Adrenal gland (tissue), 12 donors: Measurements from ENCODE around the gene ACAD8. TPM values are rescaled to one million over a fixed set of nuclear protein-coding genes. Genes with fewer than 3 reads are reported as not detected.

Experiments used
- DNase-seq, 7 donors: peaks; one replicate each; pipeline ENCODE4 v3.0.0-alpha.2; 2019 to 2020
- H3K27ac ChIP-seq, 5 donors: fragments of 200-600 bp; sonication (generic) in 4 of 5; 1 replicate in 3 of 5; 2 replicates in 2 of 5; pipeline versions ENCODE4 v1.5.1 to v1.8.0; 2016 to 2020; ENCODE audit warnings: mild to moderate bottlenecking in 1 of 5
- H3K27me3 ChIP-seq: fragments of 200-600 bp; 2 replicates; pipeline ENCODE4 v1.8.0; 2021
- H3K36me3 ChIP-seq, 2 donors: fragments of 200-600 bp; replicated peaks in 1 of 2; 1 replicate in 1 of 2; 2 replicates in 1 of 2; pipeline versions ENCODE4 v1.5.1 to v1.8.0; 2018 to 2022
- H3K4me1 ChIP-seq, 2 donors: fragments of 200-600 bp; replicated peaks in 1 of 2; 1 replicate in 1 of 2; 2 replicates in 1 of 2; pipeline versions ENCODE4 v1.5.1 to v1.8.0; 2018 to 2021
- H3K4me3 ChIP-seq, 4 donors: fragments of 200-600 bp; sonication (generic) in 3 of 4; one replicate each; pipeline ENCODE4 v1.5.1; 2016 to 2018
- H3K9me3 ChIP-seq, 3 donors: fragments of 200-600 bp; sonication (generic) in 1 of 3; replicated peaks in 1 of 3; 1 replicate in 2 of 3; 2 replicates in 1 of 3; pipeline versions ENCODE4 v1.5.1 to v1.8.0; 2016 to 2021
- POLR2A ChIP-seq, 2 donors: fragments of 450-650 bp; IDR thresholded peaks; one replicate each; pipeline ENCODE4 v1.6.1; 2017; ENCODE audit warnings: antibody characterized with exemption in 2 of 2, mild to moderate bottlenecking in 2 of 2, moderate library complexity in 1 of 2
- WGBS, 4 donors: extraction: QIAGEN DNeasy Blood & Tissue Kit in 2 of 4; methylation state at CpG; one replicate each; pipeline versions ENCODE4 v1.1.5 to v1.1.7; 2013 to 2017; 5-methylcytosine and 5-hydroxymethylcytosine counted together
- intact Hi-C, 2 donors: fragments of 100-400 bp; cut with DNase I; formaldehyde crosslinking; loops; one replicate each; pipeline versions ENCODE4 v1.14.1 to v1.15.0; 2022 to 2023
- polyA plus RNA-seq, 3 donors: library from polyadenylated mRNA; stranded (reverse); fragments of 200-250 nt in 2 of 3; fragments of 350-450 nt in 1 of 3; fragmentation: Illumina TruSeq in 1 of 3; extraction: RNeasy Lipid Tissue Mini Kit (QIAGEN cat#74804) in 1 of 3; gene quantifications; one replicate each; pipeline ENCODE4 v1.2.3, GENCODE V29; 2013 to 2014
- total RNA-seq, 9 donors: library from RNA; depleted of rRNA in 4 of 9; stranded (reverse); fragments of >200 nt in 4 of 9; fragments of 120-200 nt in 1 of 9; fragmentation: NEBNext Ultra II Directional in 1 of 9; extraction: Animal tissue kit (Norgen Biotek cat#: 25700) in 1 of 9; gene quantifications; one replicate each; pipeline versions ENCODE4 v1.1.0 to v1.2.4, GENCODE V29; 2013 to 2023
- TF ChIP-seq, protein P1 (sequence below), 6 experiments: fragments of 450-650 bp in 4 of 6; fragments of 200-600 bp in 2 of 6; sonication (generic) in 1 of 6; IDR thresholded peaks; 1 replicate in 5 of 6; 2 replicates in 1 of 6; pipeline versions ENCODE4 v1.5.1 to v1.8.0; 2016 to 2021; ENCODE audit warnings: antibody characterized with exemption in 6 of 6, mild to moderate bottlenecking in 2 of 6, moderate library complexity in 1 of 6
- donor health status: healthy with polysubstance abuse.
- donor health status: Bipolar disorder and iron deficiency.
- donor health status: DM: yes; HTN: yes; CAD: no.
- donor health status: DM: no; HTN: no; CAD: no.
- donor health status: DM: no; HTN: no; CAD: no.
- donor health status: DM: yes; HTN: yes; CAD: no.

ACAD8 gene
- total and polyA plus RNA-seq, 12 donors, result 22.4 to 45.0 (median 35.0) TPM

DNA sequence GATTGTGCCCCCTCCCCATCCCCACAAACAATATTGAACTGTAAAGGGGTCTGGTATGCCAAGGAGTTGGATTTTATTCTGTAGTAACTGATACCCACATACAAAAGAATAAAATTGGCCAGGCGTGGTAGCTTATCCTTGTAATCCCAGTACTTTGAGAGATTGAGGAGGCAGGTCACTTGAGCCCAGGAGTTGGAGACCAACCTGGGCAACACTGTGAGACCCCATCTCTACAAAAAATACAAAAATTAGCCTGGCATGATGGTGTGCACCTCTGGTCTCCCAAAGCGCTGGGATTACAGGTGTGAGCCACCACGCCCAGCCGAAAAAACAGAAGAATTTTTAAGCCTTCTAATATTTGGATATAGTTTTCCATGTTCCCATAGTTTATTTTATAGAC, 18.6 kb downstream of the ACAD8 start:
- H3K27ac ChIP-seq, result no peak overlapping the region
- no peak overlapping the region for H3K4me3 ChIP-seq
- H3K9me3 ChIP-seq, result no peaks in the 10 kb centered on the region
- TF ChIP-seq, protein P1, sequence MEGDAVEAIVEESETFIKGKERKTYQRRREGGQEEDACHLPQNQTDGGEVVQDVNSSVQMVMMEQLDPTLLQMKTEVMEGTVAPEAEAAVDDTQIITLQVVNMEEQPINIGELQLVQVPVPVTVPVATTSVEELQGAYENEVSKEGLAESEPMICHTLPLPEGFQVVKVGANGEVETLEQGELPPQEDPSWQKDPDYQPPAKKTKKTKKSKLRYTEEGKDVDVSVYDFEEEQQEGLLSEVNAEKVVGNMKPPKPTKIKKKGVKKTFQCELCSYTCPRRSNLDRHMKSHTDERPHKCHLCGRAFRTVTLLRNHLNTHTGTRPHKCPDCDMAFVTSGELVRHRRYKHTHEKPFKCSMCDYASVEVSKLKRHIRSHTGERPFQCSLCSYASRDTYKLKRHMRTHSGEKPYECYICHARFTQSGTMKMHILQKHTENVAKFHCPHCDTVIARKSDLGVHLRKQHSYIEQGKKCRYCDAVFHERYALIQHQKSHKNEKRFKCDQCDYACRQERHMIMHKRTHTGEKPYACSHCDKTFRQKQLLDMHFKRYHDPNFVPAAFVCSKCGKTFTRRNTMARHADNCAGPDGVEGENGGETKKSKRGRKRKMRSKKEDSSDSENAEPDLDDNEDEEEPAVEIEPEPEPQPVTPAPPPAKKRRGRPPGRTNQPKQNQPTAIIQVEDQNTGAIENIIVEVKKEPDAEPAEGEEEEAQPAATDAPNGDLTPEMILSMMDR (IDR thresholded peaks at IDR 0.05), result no peak
- no peak for TF ChIP-seq POLR2A (IDR thresholded peaks at IDR 0.05)
- peaks cover 50% of the 10 kb centered on the region for H3K27me3 ChIP-seq
- peaks cover 0 to 14% of the 10 kb centered on the region in 2 donors for H3K4me1 ChIP-seq
- no peaks in the 10 kb centered on the region for H3K36me3 ChIP-seq
- DNase-seq, result peak in 1 of 7 donors; percentile 20
- 87 to 92% (median 90%) methylated on average over 4 of the region's 4 CpGs for WGBS, 4 donors
- intact Hi-C loops, result no loop called here

DNA sequence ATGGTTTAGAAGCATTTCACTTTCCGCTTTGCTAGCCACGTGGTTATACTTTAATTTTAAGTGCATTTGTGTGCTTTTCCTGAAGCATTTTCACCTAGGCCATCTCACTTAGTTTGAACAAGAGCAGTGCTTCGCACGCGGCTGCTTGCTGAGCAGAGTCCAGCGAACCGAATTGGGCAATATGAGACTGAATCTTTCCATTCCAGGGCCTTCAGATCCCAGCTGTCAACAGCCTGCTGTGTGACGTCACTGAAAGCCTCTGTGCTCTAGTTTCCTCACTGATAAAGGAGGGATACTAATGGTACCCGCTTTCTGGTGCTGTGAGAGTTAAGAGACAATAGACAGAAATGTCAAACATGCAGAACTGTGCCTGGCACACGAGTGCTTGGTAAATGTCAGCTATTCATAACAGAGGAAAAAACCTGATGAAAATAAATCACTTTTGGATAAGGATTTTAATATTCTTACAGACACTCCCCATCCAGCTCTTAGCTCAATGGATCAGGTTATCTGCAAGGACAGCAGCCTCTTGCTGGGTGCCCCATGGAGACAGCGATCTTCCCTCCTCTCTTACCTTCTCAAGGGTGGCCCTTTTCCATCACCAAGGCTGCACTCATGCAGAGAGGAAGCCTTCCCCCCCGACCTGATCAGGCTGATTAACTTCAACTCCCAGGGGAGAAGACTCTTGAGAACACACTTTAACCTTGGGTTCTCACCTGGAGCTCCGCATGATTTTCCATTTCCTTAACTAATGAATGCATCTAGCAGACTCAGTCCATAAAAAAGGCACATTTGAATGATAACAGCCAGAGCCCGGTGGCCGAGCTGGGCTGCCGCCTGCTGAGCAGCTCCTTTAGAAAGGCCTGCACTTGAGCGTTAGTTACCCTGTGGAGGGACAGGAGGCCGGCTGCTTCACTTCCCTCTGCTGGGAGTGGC, 19.3 kb downstream of the ACAD8 start:
- intact Hi-C loops, result no loop called here
- 29 to 37% (median 35%) methylated on average over 18 of the region's 18 CpGs for WGBS, 4 donors
- H3K36me3 ChIP-seq, result no peaks in the 10 kb centered on the region
- H3K27ac ChIP-seq, result no peak overlapping the region
- DNase-seq, result peak in 2 of 7 donors; percentile 35 to 61
- TF ChIP-seq, protein P1 (IDR thresholded peaks at IDR 0.05), result no peak
- no peak for TF ChIP-seq POLR2A (IDR thresholded peaks at IDR 0.05)
- peaks cover 0 to 17% of the 10 kb centered on the region in 2 donors for H3K4me1 ChIP-seq
- peaks cover 57% of the 10 kb centered on the region for H3K27me3 ChIP-seq
- no peak overlapping the region for H3K4me3 ChIP-seq
- H3K9me3 ChIP-seq, result no peaks in the 10 kb centered on the region

GRCh38 chr11:134273317-134273712, 19.9 kb downstream of the ACAD8 start:
- Histone ChIP-seq H3K9me3 (no peaks in the 10 kb centered on the region), H3K36me3 (no peaks in the 10 kb centered on the region), H3K27me3 (peaks cover 63% of the 10 kb centered on the region), H3K27ac (no peak overlapping the region), H3K4me1 (peaks cover 0 to 17% of the 10 kb centered on the region in 2 donors), H3K4me3 (no peak overlapping the region)
- intact Hi-C loops, result no loop called here
- WGBS, 4 donors, result 28 to 46% (median 31%) methylated on average over 3 of the region's 3 CpGs
- TF ChIP-seq, protein P1 (IDR thresholded peaks at IDR 0.05), result no peak
- TF ChIP-seq POLR2A (IDR thresholded peaks at IDR 0.05), result no peak
- no peak for DNase-seq

GRCh38 chr11:134275188-134275533, 21.8 kb downstream of the ACAD8 start:
- no peak for DNase-seq
- Histone ChIP-seq H3K9me3 (no peaks in the 10 kb centered on the region), H3K27me3 (peaks cover 68% of the 10 kb centered on the region), H3K4me1 (peaks cover 0 to 17% of the 10 kb centered on the region in 2 donors), H3K27ac (no peak overlapping the region), H3K36me3 (no peaks in the 10 kb centered on the region), H3K4me3 (no peak overlapping the region)
- intact Hi-C loops, result no loop called here
- WGBS, 4 donors, result 23 to 36% (median 27%) methylated on average over 5 of the region's 5 CpGs
- no peak for TF ChIP-seq POLR2A (IDR thresholded peaks at IDR 0.05)
- TF ChIP-seq, protein P1 (IDR thresholded peaks at IDR 0.05), result no peak
